Spleen (tissue), 7 donors: Measurements from ENCODE around the gene RBM17.

Experiments used
- POLR2A ChIP-seq, 3 donors: fragments of 450-650 bp; IDR thresholded peaks; one replicate each; pipeline ENCODE4 v1.5.1; 2017; ENCODE audit warnings: antibody characterized with exemption in 3 of 3, mild to moderate bottlenecking in 1 of 3
- POLR2AphosphoS5 ChIP-seq, 3 donors: sonication (generic); formaldehyde crosslinking; IDR thresholded peaks; one replicate each; pipeline ENCODE4 v1.5.1; 2017; ENCODE audit warnings: antibody characterized with exemption in 3 of 3
- TF ChIP-seq, protein P1 (sequence below), 11 experiments: fragments of 200-600 bp in 7 of 11; fragments of 450-650 bp in 4 of 11; sonication (generic) in 4 of 11; IDR thresholded peaks in 8 of 11; conservative IDR thresholded peaks in 3 of 11; 1 replicate in 7 of 11; 2 replicates in 4 of 11; pipeline versions ENCODE4 v1.4.0 to v1.8.0; 2016 to 2021; ENCODE audit warnings: antibody characterized with exemption in 11 of 11, inconsistent platforms in 4 of 11, mild to moderate bottlenecking in 1 of 11
- donor health status: DM: no; HTN: no; CAD: no; lungs with moderate emphysema.
- donor health status: DM: no; HTN: no; CAD: no.
- donor health status: DM: no; HTN: no; CAD: no.

- no peak for TF ChIP-seq POLR2A (IDR thresholded peaks at IDR 0.05)
- TF ChIP-seq, protein P1, sequence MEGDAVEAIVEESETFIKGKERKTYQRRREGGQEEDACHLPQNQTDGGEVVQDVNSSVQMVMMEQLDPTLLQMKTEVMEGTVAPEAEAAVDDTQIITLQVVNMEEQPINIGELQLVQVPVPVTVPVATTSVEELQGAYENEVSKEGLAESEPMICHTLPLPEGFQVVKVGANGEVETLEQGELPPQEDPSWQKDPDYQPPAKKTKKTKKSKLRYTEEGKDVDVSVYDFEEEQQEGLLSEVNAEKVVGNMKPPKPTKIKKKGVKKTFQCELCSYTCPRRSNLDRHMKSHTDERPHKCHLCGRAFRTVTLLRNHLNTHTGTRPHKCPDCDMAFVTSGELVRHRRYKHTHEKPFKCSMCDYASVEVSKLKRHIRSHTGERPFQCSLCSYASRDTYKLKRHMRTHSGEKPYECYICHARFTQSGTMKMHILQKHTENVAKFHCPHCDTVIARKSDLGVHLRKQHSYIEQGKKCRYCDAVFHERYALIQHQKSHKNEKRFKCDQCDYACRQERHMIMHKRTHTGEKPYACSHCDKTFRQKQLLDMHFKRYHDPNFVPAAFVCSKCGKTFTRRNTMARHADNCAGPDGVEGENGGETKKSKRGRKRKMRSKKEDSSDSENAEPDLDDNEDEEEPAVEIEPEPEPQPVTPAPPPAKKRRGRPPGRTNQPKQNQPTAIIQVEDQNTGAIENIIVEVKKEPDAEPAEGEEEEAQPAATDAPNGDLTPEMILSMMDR (IDR thresholded peaks at IDR 0.05 in 8 of 11, conservative IDR thresholded peaks at IDR 0.05 in 3 of 11) = peak; percentile 58 to 95 (median 85)
- TF ChIP-seq POLR2AphosphoS5 (IDR thresholded peaks at IDR 0.05) = peak; percentile 74 to 89 (median 86)
Observed at GRCh38 chr10:6086375-6087233, 2.2 kb upstream of the RBM17 start.
